ENCODE measurements around the gene MRPL48.

DNA sequence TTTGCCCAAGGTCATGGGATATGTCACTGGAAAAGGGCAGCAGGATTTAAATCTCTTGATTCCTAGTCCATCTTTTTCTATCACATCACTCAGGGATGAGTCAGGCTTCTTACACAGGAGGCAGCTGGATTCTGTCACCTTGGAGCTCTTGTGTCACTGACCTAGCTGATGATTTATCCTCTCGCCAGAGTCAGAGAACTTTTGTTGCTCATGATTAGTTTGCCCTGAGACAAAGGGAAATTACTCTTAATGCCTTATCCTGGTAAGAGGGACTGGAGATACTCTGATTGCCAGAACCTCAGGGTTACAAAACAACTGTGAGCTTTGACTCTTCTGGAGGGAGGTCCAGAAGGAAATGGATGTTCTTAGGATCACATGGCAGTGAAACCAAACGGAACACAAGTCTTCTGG, 78.9 kb downstream of the MRPL48 start:
- TF ChIP-seq, protein P1, sequence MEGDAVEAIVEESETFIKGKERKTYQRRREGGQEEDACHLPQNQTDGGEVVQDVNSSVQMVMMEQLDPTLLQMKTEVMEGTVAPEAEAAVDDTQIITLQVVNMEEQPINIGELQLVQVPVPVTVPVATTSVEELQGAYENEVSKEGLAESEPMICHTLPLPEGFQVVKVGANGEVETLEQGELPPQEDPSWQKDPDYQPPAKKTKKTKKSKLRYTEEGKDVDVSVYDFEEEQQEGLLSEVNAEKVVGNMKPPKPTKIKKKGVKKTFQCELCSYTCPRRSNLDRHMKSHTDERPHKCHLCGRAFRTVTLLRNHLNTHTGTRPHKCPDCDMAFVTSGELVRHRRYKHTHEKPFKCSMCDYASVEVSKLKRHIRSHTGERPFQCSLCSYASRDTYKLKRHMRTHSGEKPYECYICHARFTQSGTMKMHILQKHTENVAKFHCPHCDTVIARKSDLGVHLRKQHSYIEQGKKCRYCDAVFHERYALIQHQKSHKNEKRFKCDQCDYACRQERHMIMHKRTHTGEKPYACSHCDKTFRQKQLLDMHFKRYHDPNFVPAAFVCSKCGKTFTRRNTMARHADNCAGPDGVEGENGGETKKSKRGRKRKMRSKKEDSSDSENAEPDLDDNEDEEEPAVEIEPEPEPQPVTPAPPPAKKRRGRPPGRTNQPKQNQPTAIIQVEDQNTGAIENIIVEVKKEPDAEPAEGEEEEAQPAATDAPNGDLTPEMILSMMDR (IDR thresholded peaks at IDR 0.05 in 8 of 11, conservative IDR thresholded peaks at IDR 0.05 in 3 of 11) = no peak
- no peak for TF ChIP-seq POLR2A (IDR thresholded peaks at IDR 0.05)
